ENCODE results near the gene KIAA0825. TPM values are rescaled to one million over a fixed set of nuclear protein-coding genes. Genes with fewer than 3 reads are reported as not detected.

The KIAA0825 gene
- total and polyA plus RNA-seq, 2 of the 8 experiments (the other 6 are each of a cell fraction or from before 2014, with no cell fraction given) = 0.60 to 1.0 TPM

- no peak overlapping the region for H2BK20ac ChIP-seq (ENCODE audit: low read length)
- H2BK15ac ChIP-seq (ENCODE audit: low read length) = no peak overlapping the region
- H2BK120ac ChIP-seq (replicated peaks; ENCODE audit: low read depth, low read length) = no peak overlapping the region
- no peak overlapping the region for H2AK5ac ChIP-seq (ENCODE audit: low read depth, low read length)
- H3K27ac ChIP-seq (ENCODE audit: low read depth, low read length) = no peak overlapping the region
- no peak overlapping the region for H4K8ac ChIP-seq (ENCODE audit: extremely low read depth, insufficient read depth, low read length)
- H3K9ac ChIP-seq (replicated peaks in 1 of 4; ENCODE audit: extremely low read depth in 1 of 4, low read depth in 3 of 4, low read length in 3 of 4) = no peak overlapping the region
- no peak overlapping the region for H4K5ac ChIP-seq (ENCODE audit: insufficient read length, low read depth, low read length)
- no peaks in the 10 kb centered on the region for H4K20me1 ChIP-seq (replicated peaks in 1 of 2; ENCODE audit: control insufficient read depth in 1 of 2, insufficient read depth in 2 of 2, low read length in 2 of 2)
- H3K4me1 ChIP-seq (replicated peaks in 1 of 4; ENCODE audit: control insufficient read depth in 3 of 4, insufficient read depth in 4 of 4, low read length in 3 of 4) = no peaks in the 10 kb centered on the region
- H3K14ac ChIP-seq (ENCODE audit: insufficient read length) = no peak overlapping the region
- 67% methylated on average over 1 of the region's 1 CpG; no CpG with 5 or more reads in 1 of the 2 experiments for WGBS, 2 experiments (ENCODE audit: extremely low coverage in 1 of 2, insufficient coverage in 1 of 2, insufficient read length in 1 of 2, insufficient replicate concordance in 2 of 2, low coverage in 1 of 2, low lambda C conversion rate in 2 of 2, missing lambda C conversion rate in 1 of 2)
- no peak overlapping the region for H2BK5ac ChIP-seq (ENCODE audit: low read depth, low read length)
- H2BK12ac ChIP-seq (ENCODE audit: low read depth, low read length) = no peak overlapping the region
- H3K36me3 ChIP-seq (ENCODE audit: control insufficient read depth in 2 of 4, insufficient read depth in 4 of 4, low read length in 3 of 4) = no peaks in the 10 kb centered on the region
- no peaks in the 10 kb centered on the region for H3K79me2 ChIP-seq (ENCODE audit: control insufficient read depth in 1 of 2, insufficient read depth in 2 of 2, low read length in 2 of 2)
- no peak overlapping the region for H3K23ac ChIP-seq (ENCODE audit: insufficient read length)
- H3K4me2 ChIP-seq (ENCODE audit: insufficient read depth in 1 of 2, low read depth in 2 of 2, low read length in 2 of 2) = no peak overlapping the region
- H2AFZ ChIP-seq (ENCODE audit: low read length) = no peak overlapping the region
- no peak for DNase-seq (ENCODE audit: low read depth in 1 of 2, low spot score in 2 of 2)
- ChIA-PET POLR2A (ENCODE audit: partially characterized antibody) (no interaction called here), CTCF (ENCODE audit: partially characterized antibody) (interaction anchor here (1.0 kb wide), 1 partner anchor 50 kb away, joined by 7 read pairs; no protein-coding TSS in a partner anchor)
- no peak overlapping the region for H3K18ac ChIP-seq (ENCODE audit: extremely low read depth, low read length)
- no peaks in the 10 kb centered on the region for H3K27me3 ChIP-seq (replicated peaks in 1 of 4; ENCODE audit: control insufficient read depth in 3 of 4, extremely low read depth in 1 of 4, insufficient read depth in 3 of 4, low read length in 3 of 4)
- H4K91ac ChIP-seq (replicated peaks; ENCODE audit: insufficient read length, low read length) = no peak overlapping the region
- H3K9me3 ChIP-seq (ENCODE audit: insufficient read depth in 2 of 2, low read depth in 1 of 2, low read length in 1 of 2) = no peaks in the 10 kb centered on the region
- no peak overlapping the region for H3K4me3 ChIP-seq (ENCODE audit: extremely low read depth in 1 of 4, insufficient read depth in 2 of 4, low read depth in 3 of 4, low read length in 4 of 4)
- FAIRE-seq = no peak
- no peaks in the 10 kb centered on the region for H3K23me2 ChIP-seq (ENCODE audit: low read depth, low read length)
- H3K4ac ChIP-seq (replicated peaks; ENCODE audit: insufficient read length, low read depth, low read length) = no peak overlapping the region
- H3K79me1 ChIP-seq (ENCODE audit: low read depth, low read length) = no peaks in the 10 kb centered on the region
- no peak overlapping the region for H3K56ac ChIP-seq (replicated peaks; ENCODE audit: insufficient read length, low read depth, low read length)
- TF ChIP-seq JUN (IDR thresholded peaks at IDR 0.05; ENCODE audit: low read depth, low read length) (no peak), KDM4A (IDR thresholded peaks at IDR 0.05; ENCODE audit: low read depth, low read length, severe bottlenecking) (no peak), FOSL1 (IDR thresholded peaks at IDR 0.05; ENCODE audit: insufficient read depth, low read depth, low read length) (no peak), E2F6 (IDR thresholded peaks at IDR 0.05) (no peak), CTCF (IDR thresholded peaks at IDR 0.05; ENCODE audit: control extremely low read depth in 1 of 3, insufficient read depth in 1 of 3, low read depth in 1 of 3, low read length in 3 of 3) (no peak), RBBP5 (IDR thresholded peaks at IDR 0.05; ENCODE audit: borderline replicate concordance, low read depth, low read length) (no peak), SAP30 (IDR thresholded peaks at IDR 0.05; ENCODE audit: insufficient read depth, insufficient replicate concordance, low read length) (no peak), EZH2 (IDR thresholded peaks at IDR 0.05; ENCODE audit: low read depth, low read length, severe bottlenecking) (no peak), CHD2 (IDR thresholded peaks at IDR 0.05; ENCODE audit: low read length) (no peak)
These were observed 202.6 kb downstream of the KIAA0825 start for GRCh38 chr5:94415798-94416197.
